Right atrium auricular region (tissue), 2 donors: ENCODE data around the gene GIPC1. TPM values are rescaled to one million over a fixed set of nuclear protein-coding genes. Genes with fewer than 3 reads are reported as not detected.

Source experiments
- DNase-seq: peaks from one replicate; pipeline ENCODE4 v3.0.0-alpha.2; 2019; ENCODE audit warnings: low spot score
- H3K27ac ChIP-seq, 2 donors: fragments of 200-600 bp; sonication (generic); 1 replicate in 1 of 2; 2 replicates in 1 of 2; pipeline ENCODE4 v1.5.1; 2016 to 2019
- H3K27me3 ChIP-seq, 2 donors: fragments of 200-600 bp; sonication (generic); one replicate each; pipeline versions ENCODE4 v1.5.1 to v1.6.0; 2017 to 2019
- H3K36me3 ChIP-seq: fragments of 200-600 bp; sonication (generic); one replicate; pipeline ENCODE4 v1.5.1; 2016
- H3K4me1 ChIP-seq, 2 donors: fragments of 200-600 bp; sonication (generic); one replicate each; pipeline versions ENCODE4 v1.5.1 to v1.6.0; 2017 to 2019
- H3K4me3 ChIP-seq, 2 donors: fragments of 200-600 bp; sonication (generic); 1 replicate in 1 of 2; 2 replicates in 1 of 2; pipeline ENCODE4 v1.5.1; 2017 to 2019; ENCODE audit warnings: mild to moderate bottlenecking in 1 of 2, moderate library complexity in 1 of 2
- H3K9me3 ChIP-seq, 2 donors: fragments of 200-600 bp; sonication (generic); one replicate each; pipeline ENCODE4 v1.5.1; 2019
- CTCF ChIP-seq, 2 donors: fragments of 200-600 bp; sonication (generic); IDR thresholded peaks; one replicate each; pipeline ENCODE4 v1.5.1; 2019; ENCODE audit warnings: antibody characterized with exemption in 2 of 2
- total RNA-seq, 2 donors: library from RNA; depleted of rRNA; stranded (reverse); fragments of >200 nt; gene quantifications; one replicate each; pipeline ENCODE4 v1.1.0, GENCODE V29; 2016

Gene GIPC1
- total RNA-seq, 2 donors from 2014 or later, result 49.6 to 58.2 TPM

- no peak for DNase-seq
- Histone ChIP-seq H3K4me1 (peaks cover 0 to 52% of the 10 kb centered on the region in 2 donors), H3K9me3 (no peaks in the 10 kb centered on the region), H3K27ac (no peak overlapping the region), H3K27me3 (peaks cover 0 to 7% of the 10 kb centered on the region in 2 donors), H3K36me3 (peaks cover 42% of the 10 kb centered on the region), H3K4me3 (peak overlapping the region in 1 of 2 donors; percentile 27)
- TF ChIP-seq CTCF (IDR thresholded peaks at IDR 0.05), result peak; percentile 99
These were observed 23.6 kb downstream of the GIPC1 start for GRCh38 chr19:14472202-14472938.

GRCh38 chr19:14471436-14472187 lies 24.3 kb downstream of the GIPC1 start:
- no peak overlapping the region for H3K27ac ChIP-seq
- peaks cover 0 to 7% of the 10 kb centered on the region in 2 donors for H3K27me3 ChIP-seq
- DNase-seq, result no peak
- H3K9me3 ChIP-seq, result no peaks in the 10 kb centered on the region
- H3K36me3 ChIP-seq, result peaks cover 48% of the 10 kb centered on the region
- no peak overlapping the region for H3K4me3 ChIP-seq
- no peak for TF ChIP-seq CTCF (IDR thresholded peaks at IDR 0.05)
- peaks cover 0 to 45% of the 10 kb centered on the region in 2 donors for H3K4me1 ChIP-seq

- Histone ChIP-seq H3K9me3 (no peaks in the 10 kb centered on the region), H3K4me1 (peaks cover 0 to 34% of the 10 kb centered on the region in 2 donors), H3K4me3 (no peak overlapping the region), H3K27me3 (peaks cover 0 to 7% of the 10 kb centered on the region in 2 donors), H3K27ac (no peak overlapping the region), H3K36me3 (peaks cover 62% of the 10 kb centered on the region)
- TF ChIP-seq CTCF (IDR thresholded peaks at IDR 0.05), result no peak
- no peak for DNase-seq
These were observed 25.7 kb downstream of the GIPC1 start for GRCh38 chr19:14470031-14470876.

GRCh38 chr19:14467816-14468215 lies 28.1 kb downstream of the GIPC1 start:
- Histone ChIP-seq H3K27me3 (no peaks in the 10 kb centered on the region), H3K36me3 (peaks cover 80% of the 10 kb centered on the region), H3K9me3 (no peaks in the 10 kb centered on the region), H3K27ac (no peak overlapping the region), H3K4me3 (no peak overlapping the region), H3K4me1 (peaks cover 0 to 14% of the 10 kb centered on the region in 2 donors)
- no peak for DNase-seq
- TF ChIP-seq CTCF (IDR thresholded peaks at IDR 0.05), result no peak

- no peak for TF ChIP-seq CTCF (IDR thresholded peaks at IDR 0.05)
- no peak for DNase-seq
- no peak overlapping the region for H3K4me3 ChIP-seq
- H3K36me3 ChIP-seq, result peaks cover 84% of the 10 kb centered on the region
- H3K4me1 ChIP-seq, result peaks cover 0 to 10% of the 10 kb centered on the region in 2 donors
- H3K9me3 ChIP-seq, result no peaks in the 10 kb centered on the region
- no peak overlapping the region for H3K27ac ChIP-seq
- no peaks in the 10 kb centered on the region for H3K27me3 ChIP-seq
These were observed 28.5 kb downstream of the GIPC1 start for GRCh38 chr19:14467391-14467790.
